ENCODE results near the gene SCYGR4. TPM values are rescaled to one million over a fixed set of nuclear protein-coding genes. Genes with fewer than 3 reads are reported as not detected.

Gene SCYGR4, protein sequence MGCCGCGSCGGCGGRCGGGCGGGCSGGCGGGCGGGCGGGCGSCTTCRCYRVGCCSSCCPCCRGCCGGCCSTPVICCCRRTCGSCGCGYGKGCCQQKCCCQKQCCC
- not detected for total RNA-seq

GRCh38 chr2:227617316-227618230 is at the start of gene SCYGR4:
Gene SCYGR4 (plus strand): TSS chr2:227617498. CDS start chr2:227617498, 0 bp downstream.

GRCh38 chr2:227598835-227599503 is 18.3 kb upstream of the SCYGR4 start, which contains the start of gene SCYGR2:
Gene SCYGR2 (plus strand): TSS chr2:227598893. CDS start chr2:227598893, 0 bp downstream.

DNA sequence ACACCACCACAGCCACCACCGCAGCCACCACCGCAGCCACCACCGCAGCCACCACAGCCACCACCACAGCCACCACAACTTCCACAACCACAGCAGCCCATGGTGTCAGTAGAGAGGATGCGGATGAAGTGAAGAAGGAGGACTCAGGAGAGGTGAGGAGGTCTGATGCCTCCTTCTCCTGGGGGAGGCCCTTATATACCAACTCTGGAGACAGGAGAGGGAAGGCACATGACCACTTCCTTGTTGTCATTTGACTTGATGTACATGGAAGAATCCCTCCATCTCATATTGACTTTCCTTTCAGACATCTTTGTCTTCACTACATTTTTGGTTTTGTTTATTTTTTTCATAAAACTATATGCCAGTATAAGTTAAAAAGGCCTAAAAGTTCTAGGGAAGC is 2.6 kb upstream of the SCYGR4 start, which contains the start of gene SCYGR3:
TSS of gene SCYGR3 (minus strand) at position 101 of the 400 bp plus-strand sequence. CDS start at position 101, 0 bp downstream.

DNA sequence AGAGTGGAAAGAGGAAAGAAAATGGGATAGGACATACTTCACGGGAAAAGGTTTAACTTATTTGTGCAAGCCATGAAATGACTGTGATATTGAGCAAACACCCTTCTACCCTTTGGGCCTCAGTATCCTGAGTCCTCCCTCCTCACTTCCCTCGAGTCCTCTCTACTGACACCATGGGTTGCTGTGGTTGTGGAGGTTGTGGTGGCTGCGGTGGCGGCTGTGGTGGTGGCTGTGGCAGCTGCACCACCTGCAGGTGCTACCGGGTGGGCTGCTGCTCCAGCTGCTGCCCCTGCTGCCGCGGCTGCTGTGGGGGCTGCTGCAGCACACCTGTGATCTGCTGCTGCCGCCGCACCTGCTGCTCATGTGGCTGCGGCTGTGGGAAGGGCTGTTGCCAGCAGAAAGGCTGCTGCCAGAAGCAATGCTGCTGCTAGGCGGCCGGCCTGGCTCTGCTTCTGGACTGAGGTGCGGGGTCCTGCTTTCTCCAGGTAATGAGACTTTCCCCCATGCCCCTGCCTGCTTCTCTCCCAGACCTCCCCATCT is 49.4 kb downstream of the SCYGR4 start, which contains the start of gene SCYGR5:
TSS of gene SCYGR5 (plus strand) at position 174 of the 540 bp plus-strand sequence. CDS start at position 174, 0 bp downstream.

Other genes with a start within 250 kb of the SCYGR4 start
- gene TM4SF20, start 238.2 kb upstream of the SCYGR4 start, total RNA-seq, result not detected
- gene SCYGR1, start 229.5 kb upstream of the SCYGR4 start, total RNA-seq, result not detected
- 110 TPM for gene AGFG1, start 145.3 kb upstream of the SCYGR4 start, total RNA-seq
- gene SCYGR2, start 18.6 kb upstream of the SCYGR4 start, total RNA-seq, result not detected
- not detected for gene SCYGR3, start 2.7 kb upstream of the SCYGR4 start, total RNA-seq
- not detected for gene SCYGR5, start 49.3 kb downstream of the SCYGR4 start, total RNA-seq
- gene SLC19A3, start 100.5 kb downstream of the SCYGR4 start, total RNA-seq, result 3.1 TPM
- not detected for gene SCYGR6, start 107.3 kb downstream of the SCYGR4 start, total RNA-seq
- not detected for gene SCYGR7, start 110.8 kb downstream of the SCYGR4 start, total RNA-seq
- not detected for gene SCYGR8, start 128.4 kb downstream of the SCYGR4 start, total RNA-seq
- not detected for gene CCL20, start 196.3 kb downstream of the SCYGR4 start, total RNA-seq

Measured in parietal lobe (tissue), 1 donor.